GM23338 (cell line): ENCODE measurements around the gene TFAP2E. TPM values are rescaled to one million over a fixed set of nuclear protein-coding genes. Genes with fewer than 3 reads are reported as not detected.

Experiments
- ATAC-seq: fragments of 200-7000 bp; cut with Tn5 transposase; 3 replicates; pipeline ENCODE4 v1.9.1; 2020
- DNase-seq: peaks from one replicate; pipeline ENCODE4 v3.0.0-alpha.2; 2015; ENCODE audit warnings: low spot score
- H2AFZ ChIP-seq: fragments of 200-600 bp; sonication (generic); 2 replicates; pipeline ENCODE4 v1.8.0; 2016; ENCODE audit warnings: antibody characterized with exemption, mild to moderate bottlenecking, moderate library complexity
- H3F3A ChIP-seq: fragments of 200-600 bp; sonication (generic); replicated peaks from 2 replicates; pipeline ENCODE4 v1.8.0; 2017; ENCODE audit warnings: antibody characterized with exemption, mixed run types, low read depth
- H3K27ac ChIP-seq: fragments of 200-600 bp; sonication (generic); 2 replicates; pipeline ENCODE4 v1.6.1; 2016; ENCODE audit warnings: low read depth
- H3K27me3 ChIP-seq: fragments of 200-600 bp; sonication (generic); 2 replicates; pipeline ENCODE4 v1.8.0; 2016; ENCODE audit warnings: mild to moderate bottlenecking, mixed run types, moderate library complexity; ENCODE audit not compliant: insufficient read depth
- H3K36me3 ChIP-seq: fragments of 200-600 bp; sonication (generic); 2 replicates; pipeline ENCODE4 v1.8.0; 2016; ENCODE audit warnings: mild to moderate bottlenecking; ENCODE audit not compliant: insufficient read depth
- H3K4me1 ChIP-seq: fragments of 200-600 bp; sonication (generic); 2 replicates; pipeline ENCODE4 v1.8.0; 2016; ENCODE audit warnings: mild to moderate bottlenecking, moderate library complexity; ENCODE audit not compliant: insufficient read depth
- H3K4me2 ChIP-seq: fragments of 200-600 bp; sonication (generic); 2 replicates; pipeline ENCODE4 v1.7.1; 2017; ENCODE audit warnings: mixed run types
- H3K4me3 ChIP-seq: fragments of 200-600 bp; sonication (generic); 2 replicates; pipeline ENCODE4 v1.6.1; 2016; ENCODE audit warnings: mixed run types
- H3K79me2 ChIP-seq: fragments of 200-600 bp; sonication (generic); replicated peaks from 2 replicates; pipeline ENCODE4 v1.8.0; 2017; ENCODE audit warnings: mild to moderate bottlenecking; ENCODE audit not compliant: insufficient read depth
- H3K9me2 ChIP-seq: fragments of 200-600 bp; sonication (generic); 2 replicates; pipeline ENCODE4 v1.8.0; 2017; ENCODE audit not compliant: insufficient read depth
- H4K20me1 ChIP-seq: fragments of 200-600 bp; sonication (generic); replicated peaks from 2 replicates; pipeline ENCODE4 v1.8.0; 2017; ENCODE audit warnings: mild to moderate bottlenecking; ENCODE audit not compliant: insufficient read depth
- H3K27ac Mint-ChIP-seq: 2 replicates; pipeline ENCODE4 v1.8.0; 2020; ENCODE audit warnings: inconsistent platforms, mild to moderate bottlenecking, moderate library complexity, mixed read lengths
- H3K27me3 Mint-ChIP-seq: 3 replicates; pipeline ENCODE4 v1.8.0; 2022; ENCODE audit warnings: low read depth, mild to moderate bottlenecking, moderate library complexity, mixed read lengths, inconsistent platforms; ENCODE audit not compliant: insufficient read depth, poor library complexity
- H3K36me3 Mint-ChIP-seq: 3 replicates; pipeline ENCODE4 v1.8.0; 2021; ENCODE audit warnings: low read depth, mild to moderate bottlenecking, inconsistent platforms, moderate library complexity, mixed read lengths
- H3K4me1 Mint-ChIP-seq: 3 replicates; pipeline ENCODE4 v1.8.0; 2020; ENCODE audit warnings: mild to moderate bottlenecking, inconsistent platforms, mixed read lengths
- H3K4me3 Mint-ChIP-seq: 3 replicates; pipeline ENCODE4 v1.8.0; 2021; ENCODE audit warnings: moderate library complexity, mild to moderate bottlenecking, inconsistent platforms, mixed read lengths
- H3K9me3 Mint-ChIP-seq: 3 replicates; pipeline ENCODE4 v1.8.0; 2020; ENCODE audit warnings: moderate library complexity, mild to moderate bottlenecking, inconsistent platforms, mixed read lengths
- CREB1 ChIP-seq: fragments of 250-450 bp; sonication (Bioruptor Pico); IDR thresholded peaks from 2 replicates; pipeline ENCODE4 v1.5.0; 2020; ENCODE audit warnings: low read depth, mild to moderate bottlenecking, moderate library complexity
- CTCF ChIP-seq, 2 experiments: fragments of 200-600 bp in 1 of 2; sonication (generic) in 1 of 2; conservative IDR thresholded peaks; 2 replicates each; pipeline versions ENCODE4 v1.5.1 to v1.6.1; 2016 to 2017; ENCODE audit warnings: antibody characterized with exemption in 2 of 2, low read depth in 2 of 2, mild to moderate bottlenecking in 2 of 2, moderate library complexity in 1 of 2
- ETS1 ChIP-seq: IDR thresholded peaks from 2 replicates; pipeline ENCODE4 v1.6.1; 2016; ENCODE audit warnings: antibody characterized with exemption
- EZH2 ChIP-seq: fragments of 200-600 bp; sonication (generic); IDR thresholded peaks from one replicate; pipeline ENCODE4 v1.8.0; 2017; ENCODE audit warnings: antibody characterized with exemption, mild to moderate bottlenecking, low read depth; ENCODE audit not compliant: unreplicated experiment
- EZH2phosphoT487 ChIP-seq: fragments of 200-600 bp; sonication (generic); IDR thresholded peaks from one replicate; pipeline ENCODE4 v1.8.1; 2018; ENCODE audit warnings: antibody characterized with exemption; ENCODE audit not compliant: unreplicated experiment
- JUNB ChIP-seq: IDR thresholded peaks from one replicate; pipeline ENCODE4 v1.6.1; 2016; ENCODE audit warnings: antibody characterized with exemption; ENCODE audit not compliant: unreplicated experiment
- POLR2AphosphoS5 ChIP-seq: IDR thresholded peaks from 2 replicates; pipeline ENCODE4 v1.6.1; 2016; ENCODE audit warnings: antibody characterized with exemption, low read depth
- REST ChIP-seq: IDR thresholded peaks from one replicate; pipeline ENCODE4 v1.6.1; 2018; ENCODE audit warnings: antibody characterized with exemption; ENCODE audit not compliant: unreplicated experiment
- STAT1 ChIP-seq: IDR thresholded peaks from one replicate; pipeline ENCODE4 v1.6.1; 2016; ENCODE audit warnings: antibody characterized with exemption; ENCODE audit not compliant: unreplicated experiment
- ZNF114 ChIP-seq: fragments of 250-450 bp; sonication (Bioruptor Pico); IDR thresholded peaks from 2 replicates; pipeline ENCODE4 v1.5.0; 2020; ENCODE audit warnings: mild to moderate bottlenecking, moderate library complexity
- ZNF331 ChIP-seq: fragments of 250-450 bp; sonication (Bioruptor Pico); IDR thresholded peaks from 2 replicates; pipeline ENCODE4 v1.5.0; 2020; ENCODE audit warnings: low read depth, mild to moderate bottlenecking, moderate library complexity
- ZNF462 ChIP-seq: fragments of 250-450 bp; sonication (Bioruptor Pico); IDR thresholded peaks from 2 replicates; pipeline ENCODE4 v1.5.0; 2020; ENCODE audit warnings: mild to moderate bottlenecking, moderate library complexity
- polyA plus RNA-seq: library from polyadenylated mRNA; unstranded; fragments of >200 nt; fragmentation: Nextera tagmentation; extraction: Ambion mirVana; gene quantifications from 2 replicates; pipeline ENCODE4 v1.2.1, GENCODE V29; 2016
- total RNA-seq: library from RNA; depleted of rRNA; stranded (reverse); fragments of >200 nt; shearing (Covaris generic); gene quantifications from 2 replicates; pipeline ENCODE4 v1.2.3, GENCODE V29; 2014

TFAP2E gene
- total and polyA plus RNA-seq, 2 experiments from 2014 or later: 0.34 to 1.4 TPM

GRCh38 chr1:35530168-35530567, 42.9 kb upstream of the TFAP2E start (continued):
- TF ChIP-seq REST (no peak), STAT1 (no peak)

- Histone ChIP-seq H3K4me2 (no peak overlapping the region), H3K27me3 (no peaks in the 10 kb centered on the region)
- TF ChIP-seq ZNF114 (CRISPR knock-in tag): no peak
- TF ChIP-seq STAT1: no peak
- no peak for TF ChIP-seq EZH2
- no peak for TF ChIP-seq CTCF (conservative IDR thresholded peaks at IDR 0.05; ENCODE audit: low read depth in 2 of 2)
- TF ChIP-seq ETS1: no peak
- TF ChIP-seq ZNF462: no peak
- no peak for TF ChIP-seq ZNF331
- TF ChIP-seq CREB1 (CRISPR knock-in tag): no peak
- TF ChIP-seq POLR2AphosphoS5: no peak
- no peak for TF ChIP-seq EZH2phosphoT487
- TF ChIP-seq JUNB: no peak
Measured at GRCh38 chr1:35530946-35531345, 42.2 kb upstream of the TFAP2E start.

More at GRCh38 chr1:35530946-35531345, 42.2 kb upstream of the TFAP2E start:
- Mint-ChIP-seq H3K27me3 (peaks cover 3% of the 10 kb centered on the region), H3K4me1 (peaks cover 21% of the 10 kb centered on the region), H3K27ac (no peak overlapping the region), H3K9me3 (peaks cover 37% of the 10 kb centered on the region; the same call in 2 of the 3 replicates), H3K36me3 (peaks cover 70% of the 10 kb centered on the region), H3K4me3 (no peak overlapping the region)
- Histone ChIP-seq H3K79me2 (peaks cover 42% of the 10 kb centered on the region), H4K20me1 (no peaks in the 10 kb centered on the region), H3K4me3 (no peak overlapping the region), H3F3A (no peaks in the 10 kb centered on the region), H2AFZ (no peak overlapping the region), H3K9me2 (no peaks in the 10 kb centered on the region), H3K4me1 (peaks cover 24% of the 10 kb centered on the region), H3K27ac (no peak overlapping the region), H3K36me3 (peaks cover 12% of the 10 kb centered on the region)
- ATAC-seq (no peak), DNase-seq (no peak)
